ENCODE results near the gene FILIP1. TPM values are rescaled to one million over a fixed set of nuclear protein-coding genes. Genes with fewer than 3 reads are reported as not detected.

Gene FILIP1
- polyA plus RNA-seq, 3 donors: not detected

DNA sequence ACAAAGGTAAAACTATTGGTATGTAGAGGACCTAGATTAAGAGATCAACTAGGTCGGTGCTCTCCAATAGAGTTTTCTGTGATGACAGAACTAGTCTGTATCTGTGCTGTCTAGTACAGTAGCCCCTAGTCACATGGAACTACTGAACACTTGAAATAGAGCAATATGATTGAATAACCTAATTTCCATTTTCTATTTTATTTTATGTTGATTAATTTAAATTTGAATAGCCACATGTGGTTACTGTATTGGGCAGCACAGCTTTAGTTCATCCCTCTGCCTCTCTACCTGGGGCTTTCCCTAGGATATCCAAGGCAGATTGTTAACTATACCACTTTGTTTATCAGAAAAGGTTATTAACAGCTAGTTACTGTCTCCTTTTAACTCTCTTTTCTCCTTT lies 27.0 kb downstream of the FILIP1 start:
- no peak overlapping the region for H3K4me3 Mint-ChIP-seq
- no peaks in the 10 kb centered on the region for H3K4me1 Mint-ChIP-seq
- H3K36me3 Mint-ChIP-seq: no peaks in the 10 kb centered on the region
- peaks cover 0 to 3% (median 2%) of the 10 kb centered on the region in 7 donors for H3K9me3 Mint-ChIP-seq
- H3K79me2 ChIP-seq (ENCODE audit: insufficient read depth, low read length): no peaks in the 10 kb centered on the region
- H3K27me3 ChIP-seq (ENCODE audit: control insufficient read depth in 2 of 2, insufficient read depth in 2 of 2, low read length in 2 of 2): no peaks in the 10 kb centered on the region
- H3K9ac ChIP-seq (ENCODE audit: insufficient read depth, low read length, poor library complexity, severe bottlenecking): no peak overlapping the region
- H3K4me1 ChIP-seq (ENCODE audit: control insufficient read depth in 1 of 2, insufficient read depth in 2 of 2, low read length in 2 of 2): no peaks in the 10 kb centered on the region
- no peak overlapping the region for H3K27ac Mint-ChIP-seq
- H4K20me1 ChIP-seq (ENCODE audit: insufficient read depth, low read length): no peaks in the 10 kb centered on the region
- H3K27me3 Mint-ChIP-seq (ENCODE audit: low read depth in 3 of 3): peaks cover 0 to 4% (median 3%) of the 10 kb centered on the region in 3 donors
- no peak overlapping the region for H3K4me2 ChIP-seq (replicated peaks; ENCODE audit: extremely low read depth, low read length, poor library complexity, severe bottlenecking)
- WGBS (ENCODE audit: insufficient coverage): no CpG with 5 or more reads among the region's 1 CpG
- H2AFZ ChIP-seq (ENCODE audit: insufficient read depth, low read depth, low read length, poor library complexity, severe bottlenecking): no peak overlapping the region
- no peak for DNase-seq
- intact Hi-C loops (cut with micrococcal nuclease): no loop called here
- H3K4me3 ChIP-seq (replicated peaks in 1 of 3; ENCODE audit: low read depth in 2 of 3, low read length in 3 of 3): no peak overlapping the region
- no peak overlapping the region for H3K27ac ChIP-seq (ENCODE audit: low read depth in 1 of 2, low read length in 2 of 2)
- no peaks in the 10 kb centered on the region for H3K36me3 ChIP-seq (replicated peaks in 1 of 2; ENCODE audit: control insufficient read depth in 1 of 2, insufficient read depth in 2 of 2, low read length in 2 of 2)
- TF ChIP-seq, protein P1, sequence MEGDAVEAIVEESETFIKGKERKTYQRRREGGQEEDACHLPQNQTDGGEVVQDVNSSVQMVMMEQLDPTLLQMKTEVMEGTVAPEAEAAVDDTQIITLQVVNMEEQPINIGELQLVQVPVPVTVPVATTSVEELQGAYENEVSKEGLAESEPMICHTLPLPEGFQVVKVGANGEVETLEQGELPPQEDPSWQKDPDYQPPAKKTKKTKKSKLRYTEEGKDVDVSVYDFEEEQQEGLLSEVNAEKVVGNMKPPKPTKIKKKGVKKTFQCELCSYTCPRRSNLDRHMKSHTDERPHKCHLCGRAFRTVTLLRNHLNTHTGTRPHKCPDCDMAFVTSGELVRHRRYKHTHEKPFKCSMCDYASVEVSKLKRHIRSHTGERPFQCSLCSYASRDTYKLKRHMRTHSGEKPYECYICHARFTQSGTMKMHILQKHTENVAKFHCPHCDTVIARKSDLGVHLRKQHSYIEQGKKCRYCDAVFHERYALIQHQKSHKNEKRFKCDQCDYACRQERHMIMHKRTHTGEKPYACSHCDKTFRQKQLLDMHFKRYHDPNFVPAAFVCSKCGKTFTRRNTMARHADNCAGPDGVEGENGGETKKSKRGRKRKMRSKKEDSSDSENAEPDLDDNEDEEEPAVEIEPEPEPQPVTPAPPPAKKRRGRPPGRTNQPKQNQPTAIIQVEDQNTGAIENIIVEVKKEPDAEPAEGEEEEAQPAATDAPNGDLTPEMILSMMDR (IDR thresholded peaks at IDR 0.05): no peak
- H3K9me3 ChIP-seq (replicated peaks in 1 of 2; ENCODE audit: control insufficient read depth in 1 of 2, insufficient read depth in 1 of 2, low read length in 2 of 2): no peaks in the 10 kb centered on the region

DNA sequence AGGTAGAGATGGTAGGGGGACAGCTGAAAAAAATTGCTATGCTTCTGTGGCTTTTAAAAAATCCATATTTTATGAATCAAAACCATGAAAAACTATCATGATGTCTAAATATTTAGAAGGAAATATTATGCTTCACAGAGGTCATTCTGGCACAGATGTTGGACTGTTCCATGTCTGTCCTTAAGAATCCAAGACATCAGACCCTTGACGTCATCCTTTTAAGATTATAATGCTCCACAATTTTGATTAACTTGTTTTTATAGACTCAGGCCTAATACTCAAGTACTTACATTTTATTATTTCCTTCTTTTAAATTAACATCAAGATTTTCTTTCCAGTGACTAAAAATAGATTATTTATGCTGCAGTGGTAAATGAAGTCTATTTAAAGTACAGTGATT lies 29.7 kb downstream of the FILIP1 start:
- H3K27ac Mint-ChIP-seq: no peak overlapping the region
- peaks cover 0 to 4% (median 3%) of the 10 kb centered on the region in 3 donors for H3K27me3 Mint-ChIP-seq (ENCODE audit: low read depth in 3 of 3)
- DNase-seq: no peak
- Histone ChIP-seq H3K4me3 (replicated peaks in 1 of 3; ENCODE audit: low read depth in 2 of 3, low read length in 3 of 3) (no peak overlapping the region), H4K20me1 (ENCODE audit: insufficient read depth, low read length) (no peaks in the 10 kb centered on the region), H3K9ac (ENCODE audit: insufficient read depth, low read length, poor library complexity, severe bottlenecking) (no peak overlapping the region), H3K27me3 (ENCODE audit: control insufficient read depth in 2 of 2, insufficient read depth in 2 of 2, low read length in 2 of 2) (no peaks in the 10 kb centered on the region), H2AFZ (ENCODE audit: insufficient read depth, low read depth, low read length, poor library complexity, severe bottlenecking) (no peak overlapping the region), H3K4me2 (replicated peaks; ENCODE audit: extremely low read depth, low read length, poor library complexity, severe bottlenecking) (no peak overlapping the region), H3K4me1 (ENCODE audit: control insufficient read depth in 1 of 2, insufficient read depth in 2 of 2, low read length in 2 of 2) (no peaks in the 10 kb centered on the region), H3K27ac (ENCODE audit: low read depth in 1 of 2, low read length in 2 of 2) (no peak overlapping the region), H3K79me2 (ENCODE audit: insufficient read depth, low read length) (no peaks in the 10 kb centered on the region), H3K9me3 (replicated peaks in 1 of 2; ENCODE audit: control insufficient read depth in 1 of 2, insufficient read depth in 1 of 2, low read length in 2 of 2) (no peaks in the 10 kb centered on the region), H3K36me3 (replicated peaks in 1 of 2; ENCODE audit: control insufficient read depth in 1 of 2, insufficient read depth in 2 of 2, low read length in 2 of 2) (no peaks in the 10 kb centered on the region)
- no peaks in the 10 kb centered on the region for H3K4me1 Mint-ChIP-seq
- no peak overlapping the region for H3K4me3 Mint-ChIP-seq
- intact Hi-C loops (cut with micrococcal nuclease): no loop called here
- TF ChIP-seq, protein P1 (IDR thresholded peaks at IDR 0.05): no peak
- 40% methylated on average over 1 of the region's 1 CpG for WGBS (ENCODE audit: insufficient coverage)
- no peaks in the 10 kb centered on the region for H3K36me3 Mint-ChIP-seq
- peaks cover 0 to 3% (median 2%) of the 10 kb centered on the region in 7 donors for H3K9me3 Mint-ChIP-seq
